Natural killer cell (primary cell): ENCODE data around the gene PHF2. TPM values are rescaled to one million over a fixed set of nuclear protein-coding genes. Genes with fewer than 3 reads are reported as not detected.

Source experiments
- ATAC-seq, 3 donors: fragments of 150-1000 bp in 2 of 3; fragments of 200-7000 bp in 1 of 3; cut with Tn5 transposase; 1 replicate in 1 of 3; 2 replicates in 2 of 3; pipeline ENCODE4 v1.10.0; 2021; ENCODE audit warnings: mild to moderate bottlenecking in 2 of 3, moderate library complexity in 2 of 3
- DNase-seq, 2 donors: peaks; one replicate each; pipeline versions ENCODE4 v3.0.0 to v3.0.0-alpha.2; 2013 to 2021; ENCODE audit warnings: mixed read lengths in 1 of 2
- H3K27ac ChIP-seq: one replicate; pipeline ENCODE4 v1.5.1; 2013; ENCODE audit warnings: mild to moderate bottlenecking, low read length
- H3K27me3 ChIP-seq: one replicate; pipeline ENCODE4 v1.6.1; 2013; ENCODE audit warnings: low read length; ENCODE audit not compliant: control insufficient read depth, insufficient read depth
- H3K36me3 ChIP-seq: one replicate; pipeline ENCODE4 v1.6.1; 2013; ENCODE audit warnings: low read length; ENCODE audit not compliant: control insufficient read depth, insufficient read depth
- H3K4me1 ChIP-seq: one replicate; pipeline ENCODE4 v1.6.1; 2013; ENCODE audit warnings: low read length; ENCODE audit not compliant: control insufficient read depth, insufficient read depth
- H3K4me3 ChIP-seq: one replicate; pipeline ENCODE4 v1.5.1; 2013; ENCODE audit warnings: low read length
- H3K9me3 ChIP-seq: one replicate; pipeline ENCODE4 v1.6.1; 2013; ENCODE audit warnings: low read length; ENCODE audit not compliant: control insufficient read depth, insufficient read depth
- H3K27ac Mint-ChIP-seq, 2 donors: one replicate each; pipeline ENCODE4 v1.8.0; 2022; ENCODE audit warnings: mild to moderate bottlenecking in 2 of 2, mixed read lengths in 2 of 2, moderate library complexity in 1 of 2
- H3K27me3 Mint-ChIP-seq, 2 donors: one replicate each; pipeline ENCODE4 v1.8.0; 2022; ENCODE audit warnings: low read depth in 2 of 2, mixed read lengths in 2 of 2
- H3K36me3 Mint-ChIP-seq: one replicate; pipeline ENCODE4 v1.8.0; 2022; ENCODE audit warnings: mixed read lengths
- H3K4me1 Mint-ChIP-seq, 2 donors: one replicate each; pipeline ENCODE4 v1.8.0; 2022; ENCODE audit warnings: mixed read lengths in 2 of 2
- H3K4me3 Mint-ChIP-seq: one replicate; pipeline ENCODE4 v1.8.0; 2022; ENCODE audit warnings: mild to moderate bottlenecking, moderate library complexity, mixed read lengths
- H3K9me3 Mint-ChIP-seq, 2 donors: one replicate each; pipeline ENCODE4 v1.8.0; 2022; ENCODE audit warnings: mixed read lengths in 2 of 2
- CTCF ChIP-seq: fragments of 200-600 bp; IDR thresholded peaks from one replicate; pipeline ENCODE4 v1.8.0; 2022; ENCODE audit warnings: antibody characterized with exemption
- WGBS: methylation state at CpG from one replicate; pipeline ENCODE4 v1.1.7; 2013; ENCODE audit warnings: missing lambda C conversion rate; ENCODE audit not compliant: insufficient coverage; 5-methylcytosine and 5-hydroxymethylcytosine counted together
- intact Hi-C: fragments of 100-400 bp; cut with micrococcal nuclease; formaldehyde crosslinking; loops from one replicate; pipeline ENCODE4 v1.14.2; 2022
- total RNA-seq, 4 donors: library from RNA; stranded (reverse); fragments of 120-200 nt in 1 of 4; gene quantifications; one replicate each; pipeline versions ENCODE4 v1.2.3 to v1.2.4, GENCODE V29; 2013 to 2022

Gene PHF2
- total RNA-seq, 3 donors from 2014 or later (not counting 1 experiment from before 2014, with no cell fraction given) = 24.8 to 28.1 (median 26.4) TPM

- DNase-seq = no peak
- WGBS = 98% methylated on average over 16 of the region's 16 CpGs
- no peaks in the 10 kb centered on the region for H3K36me3 Mint-ChIP-seq
These were observed 101.3 kb downstream of the PHF2 start for GRCh38 chr9:93677641-93678136.

GRCh38 chr9:93678199-93679019, 102.0 kb downstream of the PHF2 start:
- Mint-ChIP-seq H3K27ac (peak overlapping the region in 1 of 2 donors; percentile 18), H3K36me3 (no peaks in the 10 kb centered on the region), H3K27me3 (no peaks in the 10 kb centered on the region), H3K4me1 (peaks cover 0 to 8% of the 10 kb centered on the region in 2 donors), H3K9me3 (no peaks in the 10 kb centered on the region), H3K4me3 (no peak overlapping the region)
- ATAC-seq (no peak), DNase-seq (no peak)
- Histone ChIP-seq H3K4me1 (peaks cover 4% of the 10 kb centered on the region), H3K27me3 (no peaks in the 10 kb centered on the region), H3K4me3 (no peak overlapping the region), H3K27ac (no peak overlapping the region), H3K9me3 (no peaks in the 10 kb centered on the region), H3K36me3 (peaks cover 32% of the 10 kb centered on the region)
- intact Hi-C loops = no loop called here
- no peak for TF ChIP-seq CTCF
- 98% methylated on average over 15 of the region's 17 CpGs for WGBS

More at GRCh38 chr9:93677641-93678136, 101.3 kb downstream of the PHF2 start:
- H3K27me3 Mint-ChIP-seq = no peaks in the 10 kb centered on the region
- TF ChIP-seq CTCF = no peak
- H3K27ac ChIP-seq = no peak overlapping the region
- peaks cover 0 to 8% of the 10 kb centered on the region in 2 donors for H3K4me1 Mint-ChIP-seq
- intact Hi-C loops = no loop called here
- peak overlapping the region in 1 of 2 donors; percentile 18 for H3K27ac Mint-ChIP-seq
- no peak overlapping the region for H3K4me3 ChIP-seq
- H3K4me3 Mint-ChIP-seq = no peak overlapping the region
- no peaks in the 10 kb centered on the region for H3K9me3 Mint-ChIP-seq
- no peaks in the 10 kb centered on the region for H3K27me3 ChIP-seq
- H3K36me3 ChIP-seq = peaks cover 32% of the 10 kb centered on the region
- H3K9me3 ChIP-seq = no peaks in the 10 kb centered on the region
- peaks cover 4% of the 10 kb centered on the region for H3K4me1 ChIP-seq
- ATAC-seq = no peak

- DNase-seq (peak in 1 of 2 donors; percentile 10), ATAC-seq (no peak)
- no peaks in the 10 kb centered on the region for H3K36me3 Mint-ChIP-seq
- H3K27ac Mint-ChIP-seq = no peak overlapping the region
- H3K4me1 Mint-ChIP-seq = peaks cover 0 to 8% of the 10 kb centered on the region in 2 donors
- WGBS = 92% methylated on average over 18 of the region's 18 CpGs
- H3K4me3 ChIP-seq = no peak overlapping the region
- H3K9me3 ChIP-seq = no peaks in the 10 kb centered on the region
- H3K4me1 ChIP-seq = peaks cover 4% of the 10 kb centered on the region
- intact Hi-C loops = no loop called here
- no peaks in the 10 kb centered on the region for H3K27me3 Mint-ChIP-seq
- peaks cover 25% of the 10 kb centered on the region for H3K36me3 ChIP-seq
- no peak for TF ChIP-seq CTCF
- no peak overlapping the region for H3K4me3 Mint-ChIP-seq
- no peaks in the 10 kb centered on the region for H3K9me3 Mint-ChIP-seq
- H3K27ac ChIP-seq = no peak overlapping the region
- H3K27me3 ChIP-seq = no peaks in the 10 kb centered on the region
These were observed 103.4 kb downstream of the PHF2 start for GRCh38 chr9:93679536-93680442.
